H4 (cell line): ENCODE measurements around the gene PHKG1. TPM values are rescaled to one million over a fixed set of nuclear protein-coding genes. Genes with fewer than 3 reads are reported as not detected.
"Not testable (repeated sequence)": the region's sequence is repeated elsewhere in the genome, so short reads cannot be mapped to it uniquely, and the experiment has no call there.

ENCODE experiments used
- DNase-seq: peaks from one replicate; pipeline ENCODE4 v3.0.0-alpha.2; 2015; ENCODE audit warnings: low spot score
- total RNA-seq: library from RNA; depleted of rRNA; stranded (reverse); fragments of >200 nt; shearing (Covaris generic); gene quantifications from 2 replicates; pipeline ENCODE4 v1.2.3, GENCODE V29; 2014; rRNA removed

PHKG1 gene
- total RNA-seq: 0.17 TPM in 1 of 2 replicates, not detected in the other

GRCh38 chr7:56092789-56093531 is at the start of gene PHKG1:
Gene PHKG1 (minus strand): TSS chr7:56092952. CDS start chr7:56088941, 4,011 bp downstream.
- peak; percentile 88 for DNase-seq

DNA sequence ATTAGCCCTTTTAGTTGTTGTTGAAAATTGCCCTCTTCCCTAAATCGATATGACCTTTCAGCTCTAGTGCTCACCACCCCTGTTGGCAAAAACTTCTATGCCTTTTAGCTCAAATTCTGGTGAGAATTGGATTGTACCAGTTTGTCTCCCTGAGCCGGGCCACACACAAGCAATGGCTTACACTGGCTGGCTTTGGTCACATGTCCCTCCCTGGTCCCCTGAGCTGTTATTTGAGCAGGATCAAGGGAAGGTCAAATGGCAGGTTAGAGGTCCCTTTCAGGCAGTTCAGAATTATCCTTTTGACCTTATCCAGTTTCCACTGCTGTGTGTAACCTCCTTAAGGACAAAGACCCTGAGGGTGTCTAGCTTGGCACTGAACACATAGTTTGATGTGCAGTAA is 38.3 kb upstream of the PHKG1 start:
- not testable (repeated sequence) for DNase-seq

DNA sequence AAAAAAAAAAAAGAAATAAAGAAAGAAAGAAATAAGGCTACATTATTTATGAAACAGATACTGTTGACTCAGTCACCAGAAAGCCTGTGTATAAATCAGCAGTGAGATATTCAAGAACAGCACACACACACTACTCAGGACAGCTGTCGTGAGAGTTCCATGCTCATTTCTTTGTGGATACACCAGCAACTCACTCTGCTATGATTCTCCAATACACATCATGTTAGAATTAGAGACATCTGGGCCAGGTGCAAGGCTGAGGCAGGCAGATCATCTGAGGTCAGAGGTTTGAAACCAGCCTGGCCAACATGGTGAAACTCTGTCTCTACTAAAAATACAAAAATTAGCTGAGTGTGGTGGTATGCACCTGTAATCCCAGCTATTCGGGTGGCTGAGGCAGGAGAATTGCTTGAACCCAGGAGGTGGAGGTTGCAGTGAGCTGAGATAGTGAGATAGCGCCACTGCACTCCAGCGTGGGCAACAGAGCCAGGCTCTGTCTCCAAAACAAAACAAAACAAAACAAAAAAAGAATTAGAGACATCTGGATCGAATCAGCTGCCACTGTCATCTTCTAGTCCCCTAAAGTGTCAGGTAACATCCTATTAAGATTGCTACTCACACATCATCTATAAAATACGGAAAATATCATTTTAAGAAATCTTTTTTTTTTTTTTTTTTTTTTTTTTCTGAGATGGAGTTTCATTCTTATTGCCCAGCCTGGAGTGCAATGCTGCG is 34.7 kb upstream of the PHKG1 start:
- no peak for DNase-seq

DNA sequence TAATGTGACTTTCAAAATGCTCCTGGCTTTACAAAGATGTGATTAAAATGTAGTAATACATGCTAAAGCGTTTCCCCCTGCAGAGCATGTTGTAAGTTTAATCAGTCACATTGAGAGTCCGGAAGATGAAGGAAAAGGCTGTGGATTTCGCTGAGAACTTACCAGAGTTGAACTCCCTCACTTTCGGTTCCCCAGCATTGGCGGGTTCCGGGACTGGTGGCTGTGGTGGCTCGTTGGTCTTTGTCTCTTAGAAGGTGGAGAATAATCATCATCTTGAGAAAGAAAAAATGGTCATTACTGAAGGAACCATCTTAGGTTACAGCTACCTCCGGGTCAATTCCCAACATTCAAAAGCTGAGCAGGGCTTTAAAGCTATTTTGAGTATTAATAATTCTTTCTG is 33.1 kb upstream of the PHKG1 start:
- no peak for DNase-seq

- DNase-seq: no peak
Observed at GRCh38 chr7:56124981-56125380, 32.2 kb upstream of the PHKG1 start.

DNA sequence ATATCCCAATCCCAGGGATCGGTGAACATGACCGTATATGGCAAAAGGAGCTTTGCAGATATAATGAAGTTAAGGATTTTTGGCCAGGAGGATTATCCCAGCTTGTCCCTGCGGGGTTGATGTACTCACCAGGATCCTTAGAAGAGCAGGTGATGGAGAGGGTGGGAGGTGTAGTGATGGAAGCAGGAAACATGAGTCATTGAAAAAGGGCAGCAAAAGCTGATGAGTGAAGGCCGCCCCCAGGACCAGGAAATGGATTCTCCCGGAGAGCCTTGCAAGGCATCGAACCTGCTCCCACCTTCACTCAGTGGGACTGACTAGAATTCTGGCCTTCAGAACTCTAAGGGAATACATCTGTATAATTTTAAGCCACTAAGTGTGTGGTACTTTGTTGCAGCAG is 28.7 kb upstream of the PHKG1 start:
- no peak for DNase-seq

GRCh38 chr7:56115852-56116538 is 23.2 kb upstream of the PHKG1 start, which contains the start of gene NUPR2:
Gene NUPR2 (minus strand): TSS chr7:56116417. CDS start chr7:56116314, 103 bp downstream.
- no peak for DNase-seq

DNA sequence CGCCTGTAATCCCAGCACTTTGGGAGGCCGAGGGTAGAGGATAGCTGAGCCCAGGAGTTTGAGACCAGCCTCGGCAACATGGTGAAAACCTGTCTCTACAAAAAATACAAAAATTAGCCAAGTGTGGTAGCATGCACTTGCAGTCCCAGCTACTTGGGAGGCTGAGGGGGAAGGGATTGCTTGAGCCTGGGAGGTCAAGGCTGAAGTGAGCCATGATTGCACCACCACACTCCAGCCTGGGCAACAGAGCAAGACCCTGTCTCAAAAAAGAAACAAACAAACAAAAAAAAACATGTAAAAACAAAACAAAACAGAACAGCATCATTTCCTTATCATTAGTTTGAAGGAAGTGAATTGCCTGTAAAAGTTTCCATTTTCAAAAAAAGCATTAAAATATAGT is 19.5 kb upstream of the PHKG1 start:
- DNase-seq: not testable (repeated sequence)

GRCh38 chr7:56110611-56111010 is 17.9 kb upstream of the PHKG1 start:
- DNase-seq: no peak

DNA sequence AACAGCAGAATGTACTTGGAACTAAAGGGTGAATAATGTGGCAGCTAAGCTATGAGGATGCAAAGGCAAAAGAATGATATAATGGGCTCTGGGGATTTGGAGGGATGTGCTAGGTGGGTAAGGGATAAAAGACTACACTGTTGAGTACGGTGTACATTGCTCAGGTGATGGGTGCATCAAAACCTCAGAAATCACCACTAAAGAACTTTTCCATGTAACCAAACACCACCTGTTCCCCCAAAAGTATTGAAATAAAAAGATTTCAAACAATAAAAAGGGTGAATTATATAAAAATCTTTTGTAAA is 15.2 kb upstream of the PHKG1 start:
- DNase-seq: no peak

GRCh38 chr7:56106108-56107073 is 13.6 kb upstream of the PHKG1 start, which contains the start of gene CHCHD2:
Gene CHCHD2 (minus strand): TSS chr7:56106476. CDS start chr7:56106413, 63 bp downstream.
- peak; percentile 100 for DNase-seq

DNA sequence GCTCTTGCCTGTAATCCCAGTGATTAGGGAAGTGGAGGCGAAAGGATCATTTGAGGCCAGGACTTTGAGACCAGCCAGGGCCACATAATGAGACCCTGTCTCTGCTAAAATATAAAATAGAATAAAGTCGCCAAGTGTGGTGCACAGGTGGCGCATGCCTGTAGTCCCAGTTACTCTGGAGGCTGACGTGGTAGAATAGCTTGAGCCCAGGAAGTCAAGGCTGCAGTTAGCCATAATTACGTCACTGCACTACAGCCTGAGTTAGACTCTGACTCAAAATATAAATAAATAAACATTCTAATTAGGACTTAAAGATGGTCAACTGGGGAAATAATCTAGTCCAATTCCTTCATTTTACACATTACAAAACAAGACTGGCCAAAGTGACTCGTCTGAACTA is 12.8 kb upstream of the PHKG1 start:
- DNase-seq: peak; percentile 86

DNA sequence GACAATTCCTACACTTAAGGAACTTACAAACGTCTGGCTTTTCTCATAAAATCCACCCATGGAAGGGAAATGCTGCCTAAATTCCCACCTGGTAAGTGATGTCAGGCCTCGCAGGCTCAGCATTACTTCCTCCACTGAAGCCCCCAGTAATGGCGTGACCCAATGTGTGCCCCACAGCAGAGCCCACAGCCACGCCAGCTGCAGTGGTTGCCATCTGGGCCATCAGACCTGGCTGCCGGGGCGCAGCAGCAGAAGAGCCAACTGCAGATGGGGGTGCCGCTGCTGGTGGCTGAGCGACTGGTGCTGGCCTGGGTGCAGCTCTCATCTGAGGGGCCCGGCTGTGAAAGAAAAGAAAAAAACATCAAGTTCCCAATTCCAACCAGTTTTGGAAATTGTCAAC is 11.4 kb upstream of the PHKG1 start:
- not testable (repeated sequence) for DNase-seq

GRCh38 chr7:56099653-56100052 is 6.9 kb upstream of the PHKG1 start:
- DNase-seq: no peak

GRCh38 chr7:56098187-56099008 is 5.6 kb upstream of the PHKG1 start:
- not testable (repeated sequence) for DNase-seq

GRCh38 chr7:56097700-56098099 is 4.9 kb upstream of the PHKG1 start:
- peak; percentile 87 for DNase-seq

DNA sequence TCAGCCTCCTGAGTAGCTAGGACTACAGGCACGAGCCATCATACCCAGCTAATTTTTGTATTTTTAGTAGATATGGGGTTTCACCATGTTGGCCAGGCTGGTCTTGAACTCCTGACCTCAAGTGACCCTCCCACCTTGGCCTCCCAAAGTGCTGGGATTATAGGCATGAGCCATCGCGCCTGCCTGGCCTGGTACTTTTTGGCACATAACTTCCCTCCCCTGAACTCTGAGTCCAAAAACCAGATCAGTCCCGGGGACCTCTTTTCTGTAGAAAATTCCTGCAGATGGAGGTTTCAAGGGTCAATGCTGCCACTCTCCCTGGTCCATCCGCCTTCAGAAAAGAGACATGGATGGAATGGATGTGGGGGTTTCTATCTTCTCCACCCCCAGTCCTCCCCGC is 364 bp downstream of the PHKG1 start:
- DNase-seq: not testable (repeated sequence)

DNA sequence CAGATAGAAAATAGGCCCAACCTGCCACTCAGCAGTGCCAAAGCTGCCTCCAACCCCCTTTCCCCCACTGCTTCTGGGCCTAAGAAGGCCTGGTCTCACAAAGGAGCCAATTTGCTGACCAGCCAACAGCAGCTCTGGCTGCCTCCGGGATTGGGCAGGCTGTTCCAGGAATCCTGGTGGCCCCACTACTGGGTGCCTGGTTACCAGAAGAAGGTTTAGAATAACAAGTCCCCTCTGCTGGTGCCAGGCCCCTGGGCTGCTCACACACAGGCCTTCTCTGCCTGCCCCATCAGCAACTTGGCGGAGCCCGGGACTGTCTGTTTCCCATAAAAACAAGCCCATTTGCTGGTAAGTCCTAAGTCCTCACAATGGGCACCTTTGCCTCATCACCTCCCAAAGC is 1.2 kb downstream of the PHKG1 start:
- no peak for DNase-seq

DNA sequence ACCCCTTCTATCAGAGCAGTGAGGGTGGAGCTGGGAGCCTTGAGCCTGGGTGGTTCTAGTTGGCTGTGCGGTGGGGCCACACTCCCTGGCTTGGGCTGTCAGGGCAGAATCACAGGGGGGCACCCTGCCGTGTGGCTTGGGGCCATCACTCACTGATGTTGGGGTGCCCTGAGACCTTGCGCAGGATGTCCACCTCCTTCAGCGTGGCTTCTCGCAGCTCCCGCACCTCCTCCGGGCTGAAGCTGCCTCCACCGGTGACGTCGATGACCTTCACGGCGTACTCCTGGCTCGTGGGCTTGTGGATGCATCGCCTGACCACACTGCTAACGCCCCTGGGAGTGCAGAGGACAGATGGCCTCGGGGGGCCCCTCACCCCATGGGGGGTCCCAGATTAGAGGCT is 5.3 kb downstream of the PHKG1 start:
- no peak for DNase-seq

GRCh38 chr7:56086761-56087160 is 6.0 kb downstream of the PHKG1 start:
- no peak for DNase-seq
